D341Med (cell line): ENCODE data around the gene RGS7.

ENCODE experiments used
- DNase-seq: peaks from one replicate; pipeline ENCODE4 v3.0.0; 2012; ENCODE audit warnings: low spot score

The RGS7 gene

GRCh38 chr1:240833075-240833474 is 523.9 kb downstream of the RGS7 start:
- no peak for DNase-seq

DNA sequence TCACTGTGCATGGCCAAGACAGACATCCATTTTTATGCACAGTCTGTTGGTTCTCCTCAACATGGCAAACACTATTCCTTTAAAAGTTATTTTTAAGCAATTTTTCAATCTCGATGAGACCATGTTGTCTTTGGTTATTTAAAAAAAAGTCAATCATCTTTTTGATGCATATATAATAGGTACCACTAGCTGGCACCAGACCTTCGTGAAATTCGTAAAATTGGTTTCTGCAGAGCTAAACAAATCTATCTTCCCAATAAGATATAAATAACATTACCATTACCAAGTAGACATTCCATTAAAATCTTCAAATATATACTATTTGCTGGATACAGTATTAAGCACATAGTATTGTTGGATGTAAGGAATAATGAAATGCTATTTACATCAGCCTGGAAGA is 525.1 kb downstream of the RGS7 start:
- no peak for DNase-seq

DNA sequence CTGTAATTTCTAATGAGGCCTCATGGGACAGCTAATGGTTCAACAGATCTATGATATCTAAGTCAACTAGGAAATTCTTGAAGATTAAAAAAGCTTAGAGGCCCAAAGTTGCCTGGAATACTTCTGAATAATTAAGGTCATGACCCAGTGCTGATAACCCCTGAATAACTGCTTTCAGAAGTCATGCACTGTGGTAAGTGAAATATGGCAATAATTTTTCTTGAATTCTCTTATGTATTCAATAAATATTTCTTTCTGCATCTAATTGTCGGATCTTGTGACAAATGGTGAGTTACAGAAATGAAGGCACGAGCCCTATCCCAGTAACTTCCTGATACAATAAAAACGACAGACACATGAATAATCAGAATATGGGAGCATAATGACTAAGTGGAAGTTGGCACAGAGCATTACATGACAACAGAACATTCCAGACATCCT is 525.8 kb downstream of the RGS7 start:
- no peak for DNase-seq

DNA sequence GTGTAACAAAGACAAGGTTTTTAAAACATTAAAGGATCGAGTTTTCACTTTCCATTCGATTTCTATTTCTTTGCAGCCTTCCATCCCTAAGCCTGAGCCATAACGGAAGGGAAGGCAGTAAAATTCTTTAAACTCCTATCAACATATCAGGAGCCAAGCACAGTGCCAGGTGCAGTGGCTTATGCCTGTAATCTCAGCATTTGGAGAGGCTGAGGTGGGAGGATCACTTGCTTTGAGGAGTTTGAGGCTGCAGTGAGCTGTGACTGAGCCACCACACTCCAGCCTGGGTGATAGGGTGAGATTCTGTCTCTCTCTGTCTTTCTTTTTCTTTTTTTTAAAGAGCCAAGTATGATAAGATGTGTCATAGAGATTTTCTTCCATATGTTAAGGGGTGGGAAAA is 527.5 kb downstream of the RGS7 start:
- DNase-seq, result no peak

GRCh38 chr1:240827786-240828185 is 529.2 kb downstream of the RGS7 start:
- DNase-seq, result no peak

GRCh38 chr1:240824238-240824637 is 532.8 kb downstream of the RGS7 start:
- DNase-seq, result no peak

DNA sequence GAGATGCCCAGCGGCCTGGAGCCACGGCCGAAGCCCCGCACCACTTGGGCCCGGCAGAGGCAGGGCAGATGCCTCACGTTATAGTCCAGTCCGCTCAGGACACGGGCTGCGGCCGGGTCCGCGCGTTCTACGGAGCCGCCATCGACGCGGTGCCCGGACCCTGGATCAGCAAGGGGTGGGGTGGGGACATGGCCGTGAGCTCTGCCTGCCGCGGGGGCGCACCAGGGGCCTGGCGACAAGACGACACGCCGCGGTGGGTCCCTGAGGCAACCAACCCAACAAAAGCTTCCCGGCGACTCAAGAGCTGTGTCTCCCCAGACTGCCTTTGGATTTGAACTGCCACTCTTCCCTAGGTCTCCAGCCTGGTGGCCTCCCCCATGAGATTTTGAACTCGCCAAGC is 533.6 kb downstream of the RGS7 start:
- DNase-seq, result peak; percentile 27

DNA sequence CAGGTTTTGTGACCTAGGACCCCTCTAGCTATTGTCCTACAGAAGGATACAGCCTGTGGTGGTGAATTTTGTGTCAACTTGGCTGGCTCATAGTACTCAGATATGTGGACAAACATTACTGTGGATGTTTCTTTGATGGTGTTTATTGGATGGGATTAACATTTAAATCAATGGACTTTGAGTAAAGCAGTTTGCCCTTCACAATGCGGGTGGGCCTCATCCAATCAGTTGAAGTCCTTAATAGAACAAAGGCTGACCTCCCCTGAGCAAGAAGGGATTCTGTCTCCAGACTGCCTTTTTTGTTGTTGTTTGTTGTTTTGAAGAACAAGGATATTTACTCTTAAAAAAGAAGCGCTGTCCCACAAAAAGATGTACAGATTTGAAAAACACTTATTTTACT is 535.1 kb downstream of the RGS7 start:
- DNase-seq, result no peak

DNA sequence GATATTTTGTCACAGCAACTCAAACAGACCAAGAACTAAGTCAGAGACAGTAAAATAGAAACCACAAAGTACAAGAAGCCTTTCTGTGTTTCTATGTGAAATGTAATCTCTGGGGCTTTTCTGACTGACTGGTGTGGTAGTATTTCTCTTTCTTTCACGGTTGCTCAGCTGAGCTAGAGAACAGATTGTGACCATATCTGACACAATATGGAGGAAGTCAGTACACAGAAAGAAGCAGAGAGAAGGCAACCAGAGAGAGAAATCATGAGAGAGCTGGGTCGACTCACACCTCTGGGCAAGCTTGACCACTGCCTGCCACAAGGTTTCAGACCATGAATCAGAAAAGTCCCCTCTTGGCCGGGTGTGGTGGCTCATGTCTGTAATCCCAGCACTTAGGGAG is 536.2 kb downstream of the RGS7 start:
- no peak for DNase-seq

DNA sequence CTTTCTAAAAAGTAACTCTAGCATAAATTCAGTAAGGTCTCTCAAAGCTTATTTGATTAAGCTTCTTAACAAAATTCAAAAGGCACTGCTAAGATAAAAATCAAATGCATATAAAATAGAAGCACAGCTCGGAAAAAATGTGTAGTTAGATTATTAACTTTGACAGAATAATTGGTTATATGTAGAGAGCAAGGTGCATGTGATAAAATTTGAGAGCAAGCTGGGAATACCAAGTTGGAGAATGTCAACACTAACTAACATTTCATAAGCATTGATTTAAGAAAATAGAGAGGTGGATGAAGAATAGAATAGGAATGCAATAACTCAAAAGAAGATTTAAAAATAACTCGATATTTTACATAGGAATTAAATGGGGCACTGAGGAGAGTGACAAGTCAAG is 540.5 kb downstream of the RGS7 start:
- DNase-seq, result no peak

DNA sequence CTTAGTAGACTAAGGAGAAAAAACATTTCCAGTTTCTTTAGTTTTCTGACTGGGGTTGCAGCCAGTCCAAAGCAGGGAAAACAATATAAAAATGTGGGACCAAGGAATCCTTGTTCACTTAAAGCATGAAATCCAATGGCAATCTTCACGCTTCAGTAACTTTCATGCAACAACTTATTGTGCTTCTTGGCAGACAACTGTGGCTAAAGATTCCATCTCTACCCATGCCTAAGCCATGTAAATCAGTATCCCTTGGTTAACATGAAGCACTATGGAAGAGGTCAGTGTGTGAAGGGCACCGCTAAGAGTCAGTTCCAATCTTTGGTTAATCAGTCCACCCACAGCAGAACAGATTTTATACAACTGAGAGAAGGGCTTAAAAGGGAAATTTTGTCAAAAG is 543.3 kb downstream of the RGS7 start:
- no peak for DNase-seq

- DNase-seq, result no peak
These were observed 545.7 kb downstream of the RGS7 start for GRCh38 chr1:240811256-240811655.

DNA sequence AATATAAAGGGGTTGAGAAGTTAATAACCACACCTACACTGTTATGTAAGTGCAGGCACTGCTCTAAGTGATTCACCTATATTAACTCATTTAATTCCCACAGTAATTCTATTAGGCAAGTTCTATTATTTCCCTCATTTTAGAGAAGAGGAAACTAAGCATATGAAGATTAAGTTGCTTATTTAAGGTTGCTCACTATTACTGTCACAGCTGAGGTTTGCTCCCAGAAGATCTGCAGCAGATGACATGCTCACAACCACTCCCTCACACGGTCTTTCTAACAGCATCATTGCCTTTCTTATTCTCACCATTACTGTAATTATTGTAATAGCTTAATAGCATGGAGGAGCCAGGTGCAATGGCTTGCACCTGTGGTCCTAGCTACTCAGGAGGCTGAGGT is 548.6 kb downstream of the RGS7 start:
- no peak for DNase-seq

DNA sequence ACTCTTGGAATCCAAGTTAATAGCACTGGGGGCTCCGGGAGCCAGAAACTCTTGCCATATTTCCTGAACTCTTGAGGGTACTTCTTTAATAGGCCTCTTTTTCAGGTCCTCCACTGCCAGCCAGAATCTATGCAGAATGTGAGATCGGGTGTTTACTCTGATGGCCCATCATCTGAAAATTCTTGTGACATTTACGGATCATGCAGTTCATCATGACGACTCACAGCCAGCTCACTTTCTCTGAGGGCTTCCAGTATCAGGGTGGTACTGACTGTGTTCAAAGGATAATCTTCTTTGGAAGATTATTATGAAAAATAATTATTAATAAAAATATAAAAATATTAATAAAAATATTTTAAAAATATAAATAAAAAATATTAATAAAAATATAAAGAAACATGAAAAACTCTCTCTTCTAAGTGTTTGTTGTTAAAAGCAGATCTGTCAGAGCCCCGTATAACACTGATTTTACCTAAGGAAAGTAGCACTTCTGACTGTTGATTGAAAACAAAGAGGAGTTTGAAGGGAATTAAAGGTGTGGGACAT is 550.7 kb downstream of the RGS7 start:
- no peak for DNase-seq

GRCh38 chr1:240804475-240804874 is 552.5 kb downstream of the RGS7 start:
- no peak for DNase-seq

GRCh38 chr1:240803151-240803550 is 553.9 kb downstream of the RGS7 start:
- DNase-seq, result no peak

DNA sequence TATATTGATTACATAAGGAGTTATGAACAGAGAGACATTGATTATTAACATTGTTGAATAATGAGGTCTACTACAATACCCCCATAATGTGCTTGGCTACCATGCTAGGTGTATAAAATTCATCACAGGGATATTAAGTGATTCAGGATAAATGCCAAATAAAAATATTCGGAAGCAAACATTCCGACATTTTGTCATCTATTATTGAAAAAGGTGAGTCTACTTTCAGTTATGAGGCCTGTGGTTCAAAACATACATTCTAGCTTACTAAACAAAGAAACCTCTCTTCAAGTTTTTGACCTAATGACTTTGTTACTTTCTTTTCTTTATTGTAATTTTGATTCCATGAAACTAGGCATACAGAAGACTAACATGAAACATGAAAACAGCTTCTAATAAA is 554.7 kb downstream of the RGS7 start:
- no peak for DNase-seq

DNA sequence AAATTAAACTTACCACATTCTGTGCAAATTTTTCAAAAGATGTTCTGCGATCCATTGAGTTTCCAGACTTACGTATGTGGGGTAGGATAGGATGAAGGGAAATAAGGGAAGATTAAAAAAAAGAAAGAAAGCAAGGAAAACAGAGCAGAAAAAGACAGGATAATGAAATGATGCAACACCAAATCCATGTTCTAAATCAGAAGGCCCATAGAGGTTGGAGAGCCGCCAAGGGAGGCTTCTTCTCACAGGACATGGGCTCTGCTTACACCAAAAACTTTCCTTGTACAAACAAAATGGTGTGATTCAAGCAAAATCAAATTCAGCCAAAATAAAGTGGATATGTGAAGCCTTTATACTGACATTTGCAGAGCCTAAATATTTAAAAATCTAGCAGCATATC is 555.6 kb downstream of the RGS7 start:
- DNase-seq, result no peak

GRCh38 chr1:240800291-240800690 is 556.7 kb downstream of the RGS7 start:
- DNase-seq, result no peak

- DNase-seq, result no peak
These were observed 560.0 kb downstream of the RGS7 start for GRCh38 chr1:240797050-240797449.

- DNase-seq, result no peak
These were observed 562.8 kb downstream of the RGS7 start for GRCh38 chr1:240794046-240794843.

- DNase-seq, result no peak
These were observed 564.0 kb downstream of the RGS7 start for GRCh38 chr1:240792915-240793529.

- DNase-seq, result no peak
These were observed 566.1 kb downstream of the RGS7 start for GRCh38 chr1:240790856-240791255.

GRCh38 chr1:240786880-240787279 is 570.1 kb downstream of the RGS7 start:
- DNase-seq, result no peak
